Smooth muscle cell (in vitro differentiated cells): Measurements from ENCODE around the gene TUBG2. TPM values are rescaled to one million over a fixed set of nuclear protein-coding genes. Genes with fewer than 3 reads are reported as not detected.
A peak's percentile ranks its signal among the peaks of the same experiment; 100 is the strongest.

ENCODE experiments used
- DNase-seq: peaks from one replicate; lab custom pipeline; 2025; ENCODE audit not compliant: unreplicated experiment; lab: John Stamatoyannopoulos, UW
- H2AFZ ChIP-seq: fragments of 200-600 bp; sonication (generic); 2 replicates; pipeline ENCODE4 v1.6.0; 2016; ENCODE audit warnings: antibody characterized with exemption, low read depth, mild to moderate bottlenecking
- H3F3A ChIP-seq: fragments of 200-600 bp; sonication (generic); 2 replicates; pipeline ENCODE4 v1.6.0; 2017; ENCODE audit warnings: antibody characterized with exemption, low read depth
- H3K27ac ChIP-seq: fragments of 200-600 bp; sonication (generic); 2 replicates; pipeline ENCODE4 v1.5.1; 2016; ENCODE audit warnings: low read depth, mild to moderate bottlenecking
- H3K27me3 ChIP-seq: fragments of 200-600 bp; sonication (generic); 2 replicates; pipeline ENCODE4 v1.6.1; 2016; ENCODE audit warnings: low read depth, mild to moderate bottlenecking
- H3K36me3 ChIP-seq: fragments of 200-600 bp; sonication (generic); 2 replicates; pipeline ENCODE4 v1.5.1; 2016; ENCODE audit warnings: low read depth
- H3K4me1 ChIP-seq: fragments of 200-600 bp; sonication (generic); 2 replicates; pipeline ENCODE4 v1.5.1; 2016; ENCODE audit warnings: low read depth
- H3K4me2 ChIP-seq: fragments of 200-600 bp; sonication (generic); 2 replicates; pipeline ENCODE4 v1.6.0; 2016; ENCODE audit warnings: mild to moderate bottlenecking
- H3K4me3 ChIP-seq: fragments of 200-600 bp; sonication (generic); 2 replicates; pipeline ENCODE4 v1.5.1; 2016; ENCODE audit warnings: mild to moderate bottlenecking
- H3K79me2 ChIP-seq: fragments of 200-600 bp; sonication (generic); 2 replicates; pipeline ENCODE4 v1.6.0; 2016; ENCODE audit warnings: low read depth, mild to moderate bottlenecking
- H3K9ac ChIP-seq: fragments of 200-600 bp; sonication (generic); 2 replicates; pipeline ENCODE4 v1.6.0; 2016; ENCODE audit warnings: low read depth
- H3K9me3 ChIP-seq: fragments of 200-600 bp; sonication (generic); replicated peaks from 2 replicates; pipeline ENCODE4 v1.5.1; 2016; ENCODE audit warnings: low read depth
- H4K20me1 ChIP-seq: fragments of 200-600 bp; sonication (generic); 2 replicates; pipeline ENCODE4 v1.6.0; 2016; ENCODE audit warnings: low read depth
- CTCF ChIP-seq: fragments of 200-600 bp; sonication (generic); IDR thresholded peaks from 2 replicates; pipeline ENCODE4 v1.5.1; 2017; ENCODE audit warnings: borderline replicate concordance, mild to moderate bottlenecking, antibody characterized with exemption; ENCODE audit not compliant: insufficient read depth, poor library complexity, severe bottlenecking
- WGBS: methylation state at CpG from one replicate; pipeline ENCODE4 v1.1.7; 2016; ENCODE audit warnings: low lambda C conversion rate; 5-methylcytosine and 5-hydroxymethylcytosine counted together
- polyA plus RNA-seq: library from polyadenylated mRNA; unstranded; fragments of >200 nt; fragmentation: Nextera tagmentation; extraction: Ambion mirVana; gene quantifications from 2 replicates; pipeline ENCODE4 v1.2.1, GENCODE V29; 2016
- total RNA-seq: library from RNA; depleted of rRNA; stranded (reverse); fragments of >200 nt; gene quantifications from 2 replicates; pipeline ENCODE4 v1.2.3, GENCODE V29; 2014

Gene TUBG2
- total and polyA plus RNA-seq, 2 experiments from 2014 or later: 23.1 to 42.3 TPM

- H3K27ac ChIP-seq: no peak overlapping the region
- H4K20me1 ChIP-seq: peaks cover 54% of the 10 kb centered on the region
- WGBS: 73% methylated on average over 50 of the region's 50 CpGs
- no peak for DNase-seq
- no peak overlapping the region for H3K9ac ChIP-seq
- no peak for TF ChIP-seq CTCF
- H2AFZ ChIP-seq: no peak overlapping the region
- H3K79me2 ChIP-seq: peaks cover 5% of the 10 kb centered on the region
- no peaks in the 10 kb centered on the region for H3K36me3 ChIP-seq
- no peaks in the 10 kb centered on the region for H3K27me3 ChIP-seq
- H3K4me2 ChIP-seq: peak overlapping the region; percentile 68
- H3F3A ChIP-seq: peaks cover 18% of the 10 kb centered on the region
- H3K4me1 ChIP-seq: peaks cover 12% of the 10 kb centered on the region
- no peak overlapping the region for H3K4me3 ChIP-seq
- H3K9me3 ChIP-seq: no peaks in the 10 kb centered on the region
Observed at GRCh38 chr17:42670789-42671657, 11.9 kb downstream of the TUBG2 start.

GRCh38 chr17:42672038-42672437 is 13.0 kb downstream of the TUBG2 start:
- peaks cover 58% of the 10 kb centered on the region for H4K20me1 ChIP-seq
- no peak overlapping the region for H3K4me2 ChIP-seq
- DNase-seq: no peak
- H3K79me2 ChIP-seq: peaks cover 6% of the 10 kb centered on the region
- H3K4me3 ChIP-seq: no peak overlapping the region
- no peak for TF ChIP-seq CTCF
- no peaks in the 10 kb centered on the region for H3K36me3 ChIP-seq
- peaks cover 10% of the 10 kb centered on the region for H3F3A ChIP-seq
- peaks cover 12% of the 10 kb centered on the region for H3K4me1 ChIP-seq
- no peak overlapping the region for H2AFZ ChIP-seq
- no peak overlapping the region for H3K27ac ChIP-seq
- 77% methylated on average over 21 of the region's 28 CpGs for WGBS
- no peaks in the 10 kb centered on the region for H3K27me3 ChIP-seq
- no peak overlapping the region for H3K9ac ChIP-seq
- H3K9me3 ChIP-seq: no peaks in the 10 kb centered on the region

- TF ChIP-seq CTCF: no peak
- H3K4me2 ChIP-seq: no peak overlapping the region
- peaks cover 8% of the 10 kb centered on the region for H3F3A ChIP-seq
- no peaks in the 10 kb centered on the region for H3K36me3 ChIP-seq
- no peaks in the 10 kb centered on the region for H3K9me3 ChIP-seq
- H3K79me2 ChIP-seq: peaks cover 6% of the 10 kb centered on the region
- WGBS: 78% methylated on average over 30 of the region's 30 CpGs
- DNase-seq: no peak
- H3K27ac ChIP-seq: no peak overlapping the region
- peaks cover 20% of the 10 kb centered on the region for H3K4me1 ChIP-seq
- no peak overlapping the region for H2AFZ ChIP-seq
- H4K20me1 ChIP-seq: peaks cover 58% of the 10 kb centered on the region
- no peak overlapping the region for H3K4me3 ChIP-seq
- no peak overlapping the region for H3K9ac ChIP-seq
- H3K27me3 ChIP-seq: no peaks in the 10 kb centered on the region
Observed at GRCh38 chr17:42673266-42673884, 14.3 kb downstream of the TUBG2 start.
